Measurements from ENCODE around the gene GOLGA8O.
"Not testable (repeated sequence)": the region's sequence is repeated elsewhere in the genome, so short reads cannot be mapped to it uniquely, and the experiment has no call there.

Gene GOLGA8O, protein sequence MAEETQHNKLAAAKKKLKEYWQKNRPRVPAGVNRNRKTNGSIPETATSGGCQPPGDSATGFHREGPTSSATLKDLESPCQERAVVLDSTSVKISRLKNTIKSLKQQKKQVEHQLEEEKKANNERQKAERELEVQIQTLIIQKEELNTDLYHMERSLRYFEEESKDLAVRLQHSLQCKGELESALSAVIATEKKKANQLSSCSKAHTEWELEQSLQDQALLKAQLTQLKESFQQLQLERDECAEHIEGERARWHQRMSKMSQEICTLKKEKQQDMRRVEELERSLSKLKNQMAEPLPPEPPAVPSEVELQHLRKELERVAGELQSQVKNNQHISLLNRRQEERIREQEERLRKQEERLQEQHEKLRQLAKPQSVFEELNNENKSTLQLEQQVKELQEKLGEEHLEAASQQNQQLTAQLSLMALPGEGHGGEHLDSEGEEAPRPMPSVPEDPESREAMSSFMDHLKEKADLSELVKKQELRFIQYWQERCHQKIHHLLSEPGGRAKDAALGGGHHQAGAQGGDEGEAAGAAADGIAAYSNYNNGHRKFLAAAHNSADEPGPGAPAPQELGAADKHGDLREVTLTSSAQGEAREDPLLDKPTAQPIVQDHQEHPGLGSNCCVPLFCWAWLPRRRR

DNA sequence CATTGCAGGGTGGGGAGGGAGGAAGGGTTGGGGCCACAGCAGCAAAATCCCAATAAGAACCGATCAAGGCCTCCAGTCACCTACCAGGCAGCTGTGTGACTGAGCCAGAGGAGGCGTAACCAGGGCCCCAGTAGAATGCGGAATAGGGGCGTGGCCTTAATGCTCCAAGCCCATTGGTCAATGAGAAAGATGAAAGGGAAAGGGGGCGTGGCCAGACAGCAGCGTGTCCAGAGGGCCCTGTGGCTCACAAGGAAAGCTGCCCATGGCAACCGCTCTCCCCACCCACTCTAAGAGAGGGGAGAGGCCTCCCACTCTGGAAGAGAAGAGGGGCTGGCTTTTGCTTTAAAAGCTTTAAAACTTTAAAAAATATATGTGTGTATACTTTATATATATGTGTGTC, at the start of gene GOLGA8O:
GOLGA8O (minus strand) TSS at position 101 of the 400 bp plus-strand sequence; CDS start at position 3, 98 bp downstream.
- DNase-seq (ENCODE audit: low spot score) = not testable (repeated sequence)

DNA sequence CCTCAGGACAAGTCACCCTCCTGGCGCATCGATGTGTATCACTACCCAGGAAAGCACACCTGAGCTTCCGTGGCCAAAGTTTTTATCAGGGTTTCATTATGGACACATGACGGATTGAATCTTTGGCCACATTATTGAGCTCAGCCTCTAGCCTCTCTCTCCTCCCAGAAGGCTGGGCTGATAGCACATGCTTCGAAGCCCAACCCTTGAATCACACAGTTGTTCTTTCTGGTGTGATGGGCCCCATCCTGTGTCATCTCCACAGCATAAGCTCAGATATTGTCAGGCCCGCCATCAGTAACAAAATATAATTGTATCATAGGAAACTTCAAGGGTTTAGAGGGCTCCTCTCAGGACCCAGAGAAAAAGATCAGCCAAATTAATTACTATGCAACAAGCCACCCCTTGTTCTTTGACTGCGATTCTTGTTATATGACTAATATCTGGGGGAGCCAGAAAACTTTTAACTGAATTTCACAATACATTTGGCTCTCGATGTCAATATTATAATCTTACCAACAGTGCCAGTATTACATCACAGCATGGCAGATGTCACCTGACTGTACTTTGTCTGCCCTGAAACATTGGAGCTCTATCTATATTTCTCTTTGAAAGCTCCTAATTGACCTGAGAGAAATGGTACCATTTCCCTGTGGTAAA, 48.8 kb upstream of the GOLGA8O start:
- DNase-seq (ENCODE audit: low spot score) = not testable (repeated sequence)

- not testable (repeated sequence) for DNase-seq (ENCODE audit: low spot score)
These were observed 47.5 kb upstream of the GOLGA8O start for GRCh38 chr15:32502946-32503345.

- not testable (repeated sequence) for DNase-seq (ENCODE audit: low spot score)
These were observed 37.3 kb upstream of the GOLGA8O start for GRCh38 chr15:32492768-32493167.

- DNase-seq (ENCODE audit: low spot score) = not testable (repeated sequence)
These were observed 31.0 kb upstream of the GOLGA8O start for GRCh38 chr15:32486474-32486873.

- DNase-seq (ENCODE audit: low spot score) = not testable (repeated sequence)
These were observed 27.9 kb upstream of the GOLGA8O start for GRCh38 chr15:32483377-32483776.

- DNase-seq (ENCODE audit: low spot score) = not testable (repeated sequence)
These were observed 26.2 kb upstream of the GOLGA8O start for GRCh38 chr15:32481683-32482082.

DNA sequence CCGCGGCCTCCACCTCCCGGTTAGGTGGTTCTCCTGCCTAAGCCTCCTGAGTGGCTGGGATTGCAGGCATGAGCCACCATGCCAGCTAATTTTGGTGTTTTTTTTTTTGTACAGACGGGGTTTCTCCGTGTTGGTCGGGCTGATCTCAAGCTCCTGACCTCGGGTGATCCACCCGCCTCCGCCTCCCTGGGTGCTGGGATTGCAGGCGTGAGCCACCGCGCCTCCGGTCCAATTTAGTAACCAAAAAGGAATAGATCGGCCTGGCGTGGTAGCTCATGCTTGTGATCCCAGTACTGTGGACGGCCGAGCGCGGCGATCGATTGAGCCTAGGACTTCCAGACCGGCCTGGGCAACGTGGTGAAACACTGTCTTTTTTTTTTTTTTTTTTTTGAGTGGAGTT, 12.6 kb upstream of the GOLGA8O start:
- DNase-seq (ENCODE audit: low spot score) = not testable (repeated sequence)

- not testable (repeated sequence) for DNase-seq (ENCODE audit: low spot score)
These were observed 14.9 kb downstream of the GOLGA8O start for GRCh38 chr15:32440445-32440977.

GRCh38 chr15:32434102-32434963, 21.1 kb downstream of the GOLGA8O start:
- DNase-seq (ENCODE audit: low spot score) = not testable (repeated sequence)

DNA sequence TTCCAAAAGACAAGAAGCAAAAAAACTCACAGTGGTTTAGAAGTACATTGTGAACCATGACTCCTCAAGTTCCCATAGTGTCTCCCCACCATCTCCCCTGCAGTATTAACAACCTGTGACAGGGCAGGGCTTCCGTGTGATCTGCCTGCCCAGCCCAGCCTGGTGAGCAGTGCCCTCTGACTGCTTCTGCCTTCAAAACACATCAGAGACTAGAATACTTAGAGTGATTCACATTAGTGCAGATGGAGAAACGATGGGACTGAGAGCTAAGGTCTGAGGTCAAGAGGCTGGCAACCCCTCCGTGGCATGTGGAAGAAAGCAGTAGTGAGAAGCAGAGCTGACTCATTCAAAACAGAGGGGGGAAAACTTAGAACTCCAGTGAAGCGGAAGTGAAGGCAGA, 27.8 kb downstream of the GOLGA8O start:
- not testable (repeated sequence) for DNase-seq (ENCODE audit: low spot score)

GRCh38 chr15:32426511-32426910, 28.9 kb downstream of the GOLGA8O start:
- DNase-seq (ENCODE audit: low spot score) = not testable (repeated sequence)

- not testable (repeated sequence) for DNase-seq (ENCODE audit: low spot score)
These were observed 47.5 kb downstream of the GOLGA8O start for GRCh38 chr15:32407903-32408302.

GRCh38 chr15:32403192-32403591, 52.2 kb downstream of the GOLGA8O start, which contains the start of gene GOLGA8K:
TSS of gene GOLGA8K (minus strand) at chr15:32403292. CDS start at chr15:32403194, 98 bp downstream.
- not testable (repeated sequence) for DNase-seq (ENCODE audit: low spot score)

DNA sequence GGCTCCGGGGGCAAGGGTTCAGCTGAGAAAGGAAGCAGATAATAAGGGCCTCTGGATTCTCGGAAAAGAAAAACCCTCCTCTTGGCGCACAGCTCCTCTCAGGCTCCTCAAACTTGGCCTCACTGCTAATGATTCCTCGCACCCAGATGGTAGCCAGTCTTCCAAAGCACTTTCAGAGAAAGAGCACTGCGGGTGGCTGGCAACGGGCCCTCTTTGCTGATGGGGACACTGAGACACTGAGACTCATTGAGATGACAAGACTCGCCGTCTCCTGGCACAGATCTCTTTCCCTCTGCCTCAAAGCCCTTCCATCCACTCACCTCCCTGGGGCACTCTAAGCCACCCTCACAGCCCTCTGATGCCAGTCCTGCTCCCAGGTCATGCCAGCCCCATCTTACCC, 58.9 kb downstream of the GOLGA8O start:
- not testable (repeated sequence) for DNase-seq (ENCODE audit: low spot score)

Measured in GM03348 (cell line).